NCI-H1048 (cell line): ENCODE measurements around the gene PPT2.

Experiments used
- DNase-seq: peaks from one replicate; lab custom pipeline; 2025; lab: John Stamatoyannopoulos, UW

Gene PPT2

DNA sequence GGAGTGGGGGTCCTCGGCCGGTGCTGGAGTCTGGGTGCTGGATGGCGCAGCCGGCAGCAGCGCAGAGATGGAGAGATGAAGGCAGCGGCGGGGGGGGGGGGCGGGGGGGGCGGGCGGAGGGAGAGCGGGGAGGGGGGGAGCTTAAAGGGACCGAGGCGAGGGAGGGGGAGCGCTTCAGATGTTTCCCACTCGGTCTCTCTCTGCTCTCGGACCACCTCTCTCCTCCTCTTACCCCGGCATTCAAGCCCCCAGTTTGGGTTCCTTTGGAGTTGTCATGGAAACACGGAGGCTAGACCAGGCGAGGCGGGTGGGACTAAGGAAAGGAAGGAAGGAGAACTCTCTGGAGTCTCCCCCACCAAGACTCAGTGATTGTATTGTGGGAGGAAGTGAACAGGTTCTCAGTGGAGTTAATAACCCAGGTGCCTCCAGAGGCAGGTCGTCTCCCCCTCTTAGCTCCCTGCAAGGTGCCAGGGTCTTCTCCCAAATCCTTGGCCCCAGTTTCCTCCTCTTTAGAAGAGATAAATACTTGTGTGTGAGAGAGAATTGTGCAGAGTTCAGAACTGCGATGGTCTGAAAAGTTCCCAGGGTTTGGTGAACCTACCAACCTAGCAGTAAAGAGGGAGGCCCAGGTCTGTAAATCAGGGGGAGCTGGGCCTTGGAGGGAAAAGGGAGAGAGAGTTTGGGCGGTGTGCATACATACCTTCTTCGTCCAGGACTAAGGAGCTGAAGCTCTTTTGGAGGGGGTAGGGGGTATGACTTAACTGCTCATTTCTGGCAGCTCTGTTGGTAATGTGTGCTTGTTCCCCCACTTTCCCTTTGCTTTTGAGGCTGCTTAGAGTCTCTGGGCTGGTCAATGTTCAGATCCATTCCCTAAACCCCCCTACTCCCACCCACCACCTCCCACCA, 1.8 kb upstream of the PPT2 start, which contains the start of gene PRRT1:
TSS of gene PRRT1 (minus strand) at position 77 of the 906 bp plus-strand sequence. CDS start 112 bp downstream, outside the sequence.
- no peak for DNase-seq

DNA sequence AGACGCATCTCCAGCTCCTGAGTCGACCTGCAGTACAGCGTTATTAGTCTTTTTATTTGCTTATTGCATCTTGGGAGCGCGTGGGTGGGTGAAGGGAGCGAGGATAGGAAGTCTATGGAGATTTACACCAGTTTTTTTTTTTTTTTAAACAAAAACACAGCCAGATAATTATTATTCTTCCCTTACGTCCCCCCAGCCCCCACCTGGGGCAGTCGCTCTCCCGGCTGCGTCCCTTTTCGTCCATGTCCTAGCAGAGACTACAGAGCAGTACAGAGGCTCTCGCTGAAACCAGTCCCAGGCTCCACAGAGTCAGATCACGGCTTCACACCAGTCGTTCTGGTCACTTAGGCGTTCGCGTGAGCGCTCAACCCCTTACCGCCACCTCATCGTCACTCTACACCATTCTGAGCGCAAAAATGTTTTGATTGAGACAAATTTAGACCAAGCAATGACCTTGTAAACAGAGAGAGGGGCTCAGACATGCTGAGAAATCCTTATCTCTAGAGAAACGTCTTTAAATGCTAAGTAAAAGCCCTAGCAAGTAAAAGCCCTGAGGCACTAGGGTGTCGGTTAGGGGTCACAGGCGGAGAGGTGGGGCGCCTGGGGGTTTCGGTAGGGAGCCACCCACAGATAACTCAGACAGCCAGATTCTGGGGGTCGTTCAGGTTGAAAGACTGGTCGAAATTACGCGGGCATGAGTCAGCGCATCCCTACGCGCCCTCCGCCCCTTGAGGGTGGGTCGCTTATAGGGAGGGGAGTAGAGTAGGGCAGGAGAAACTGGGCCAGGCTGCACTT, 975 bp upstream of the PPT2 start:
- DNase-seq = no peak

DNA sequence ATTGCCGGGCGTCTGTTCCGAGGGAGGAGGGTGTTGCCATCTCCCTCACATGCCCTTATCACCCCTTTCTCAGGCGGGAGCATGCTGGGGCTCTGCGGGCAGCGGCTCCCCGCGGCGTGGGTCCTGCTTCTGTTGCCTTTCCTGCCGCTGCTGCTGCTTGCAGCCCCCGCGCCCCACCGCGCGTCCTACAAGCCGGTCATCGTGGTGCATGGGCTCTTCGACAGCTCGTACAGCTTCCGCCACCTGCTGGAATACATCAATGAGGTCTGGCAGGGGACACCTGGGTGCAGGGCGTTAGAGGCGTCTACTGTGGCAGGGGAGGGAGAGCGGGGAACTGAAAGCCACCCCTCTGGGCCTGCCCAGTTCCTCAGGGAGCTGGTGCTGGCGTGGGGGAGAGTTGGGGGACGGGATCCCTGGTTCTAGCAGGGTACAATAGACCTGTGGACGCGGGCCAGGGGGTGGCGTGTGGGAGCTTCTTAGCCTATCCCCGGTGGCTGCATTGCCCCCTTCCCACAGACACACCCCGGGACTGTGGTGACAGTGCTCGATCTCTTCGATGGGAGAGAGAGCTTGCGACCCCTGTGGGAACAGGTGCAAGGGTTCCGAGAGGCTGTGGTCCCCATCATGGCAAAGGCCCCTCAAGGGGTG, 697 bp downstream of the PPT2 start:
- DNase-seq = peak; percentile 15

DNA sequence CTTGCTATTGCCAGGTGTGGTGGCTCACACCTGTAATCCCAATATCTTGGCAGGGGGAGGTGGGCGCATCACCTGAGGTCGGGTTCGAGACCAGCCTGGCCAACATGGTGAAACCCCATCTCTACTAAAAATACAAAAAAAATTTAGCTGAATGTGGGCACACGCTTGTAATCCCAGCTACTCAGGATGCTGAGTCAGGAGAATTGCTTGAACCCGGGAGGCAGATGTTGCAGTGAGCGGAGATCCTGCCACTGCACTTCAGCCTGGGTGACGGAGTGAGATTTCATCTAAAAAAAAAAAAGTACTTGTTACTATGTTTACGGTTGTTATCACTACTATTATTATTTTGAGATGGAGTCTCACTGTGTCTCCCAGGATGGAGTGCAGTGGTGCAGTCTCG, 3.0 kb downstream of the PPT2 start:
- DNase-seq = no peak

DNA sequence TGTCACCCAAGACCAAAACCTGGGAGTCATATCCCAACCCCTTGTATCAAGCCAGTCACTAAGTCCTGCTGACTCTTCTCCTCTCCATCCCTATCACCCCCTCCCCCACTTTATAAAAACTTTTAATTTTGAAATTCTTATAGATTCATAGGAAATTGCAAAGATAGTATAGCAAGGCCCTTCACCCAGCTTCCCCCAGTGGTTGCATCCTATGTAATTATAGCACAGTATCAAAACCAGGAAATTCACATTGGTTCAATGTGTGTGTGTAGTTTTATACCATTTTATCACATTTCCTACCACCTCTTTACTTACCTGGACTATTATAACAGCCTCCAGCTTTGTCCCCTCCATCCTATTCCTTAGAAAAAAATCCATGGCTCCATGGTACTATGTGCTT, 4.1 kb downstream of the PPT2 start:
- DNase-seq = no peak

DNA sequence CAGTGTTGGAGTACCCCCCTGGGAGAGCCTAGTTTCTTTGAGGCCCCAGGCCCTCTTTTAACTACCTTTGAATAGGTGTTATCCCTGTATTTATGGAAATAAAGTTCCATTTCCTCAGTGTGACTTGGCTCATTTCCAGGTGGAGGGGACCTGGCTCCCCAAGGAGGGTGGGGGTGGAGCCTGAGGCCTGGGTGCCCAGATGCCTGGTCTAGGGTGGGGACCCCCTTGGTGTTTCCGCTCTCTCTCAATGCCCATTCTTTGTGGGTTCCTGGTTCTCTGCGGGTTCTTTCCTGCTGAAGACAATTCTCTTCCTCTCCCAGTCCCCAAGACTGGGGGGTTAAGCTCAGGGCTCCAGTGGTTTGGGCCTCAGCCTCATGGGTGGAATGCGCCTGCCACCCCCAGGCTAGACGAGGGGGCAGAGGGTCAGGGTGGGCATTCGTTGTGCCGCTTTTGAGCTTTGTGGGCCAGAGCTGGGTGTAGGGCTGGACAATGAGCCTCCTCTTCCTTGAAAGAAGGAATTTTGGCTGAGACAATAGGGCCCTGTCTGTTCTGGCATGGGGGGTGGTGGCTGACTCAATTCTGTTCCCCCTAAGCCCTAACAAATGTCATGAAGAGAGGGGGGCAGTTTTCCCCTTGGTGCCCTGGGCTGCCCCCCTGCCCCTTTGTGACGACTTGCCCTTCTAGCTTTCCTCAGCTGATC, 9.8 kb downstream of the PPT2 start:
- DNase-seq = no peak

DNA sequence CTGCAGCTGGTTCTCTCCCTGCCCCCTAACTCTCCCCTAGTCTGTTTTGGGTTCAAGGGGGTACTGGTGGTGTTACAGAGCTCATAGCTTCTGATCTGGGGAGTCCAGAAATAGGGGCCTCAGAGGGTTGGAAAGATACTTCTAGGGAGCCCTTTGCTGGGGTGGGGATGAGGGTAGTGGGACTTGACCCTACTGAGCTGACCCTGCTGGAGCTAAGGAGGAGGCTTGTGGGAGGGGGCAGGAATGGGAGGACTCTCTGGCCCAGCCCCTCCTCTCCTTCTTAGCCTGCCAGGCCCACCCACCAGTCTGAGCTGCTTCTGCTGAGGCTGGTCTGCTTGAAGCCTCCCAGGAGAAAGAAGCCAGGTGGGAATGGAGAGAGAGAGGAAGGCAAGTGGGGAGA, 10.4 kb downstream of the PPT2 start, which contains the start of gene EGFL8:
TSS of gene EGFL8 (plus strand) at position 301 of the 400 bp plus-strand sequence. CDS start 1,571 bp downstream, outside the sequence.
- DNase-seq = no peak

DNA sequence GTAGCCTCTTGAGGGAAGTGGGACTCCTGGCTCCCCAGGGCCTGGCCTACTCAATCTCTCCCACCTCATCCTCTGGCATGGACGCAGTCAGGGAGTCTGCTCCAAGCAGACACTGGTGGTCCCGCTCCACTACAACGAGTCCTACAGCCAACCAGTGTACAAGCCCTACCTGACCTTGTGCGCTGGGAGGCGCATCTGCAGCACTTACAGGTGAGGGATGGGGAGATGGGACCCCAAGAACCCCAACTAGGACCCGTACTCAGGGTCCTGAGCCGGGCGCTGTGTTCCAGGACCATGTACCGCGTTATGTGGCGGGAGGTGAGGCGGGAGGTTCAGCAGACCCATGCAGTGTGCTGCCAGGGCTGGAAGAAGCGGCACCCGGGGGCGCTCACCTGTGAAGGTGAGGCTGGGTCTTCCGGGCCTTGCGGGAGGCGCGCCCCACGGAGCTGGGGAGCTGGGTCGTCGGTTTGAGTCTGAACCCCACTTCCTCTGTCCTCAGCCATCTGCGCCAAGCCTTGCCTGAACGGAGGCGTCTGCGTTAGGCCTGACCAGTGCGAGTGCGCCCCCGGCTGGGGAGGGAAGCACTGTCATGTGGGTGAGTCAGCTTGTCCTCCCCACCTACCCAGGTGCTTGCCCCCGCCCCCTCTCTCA, 12.6 kb downstream of the PPT2 start:
- DNase-seq = no peak

DNA sequence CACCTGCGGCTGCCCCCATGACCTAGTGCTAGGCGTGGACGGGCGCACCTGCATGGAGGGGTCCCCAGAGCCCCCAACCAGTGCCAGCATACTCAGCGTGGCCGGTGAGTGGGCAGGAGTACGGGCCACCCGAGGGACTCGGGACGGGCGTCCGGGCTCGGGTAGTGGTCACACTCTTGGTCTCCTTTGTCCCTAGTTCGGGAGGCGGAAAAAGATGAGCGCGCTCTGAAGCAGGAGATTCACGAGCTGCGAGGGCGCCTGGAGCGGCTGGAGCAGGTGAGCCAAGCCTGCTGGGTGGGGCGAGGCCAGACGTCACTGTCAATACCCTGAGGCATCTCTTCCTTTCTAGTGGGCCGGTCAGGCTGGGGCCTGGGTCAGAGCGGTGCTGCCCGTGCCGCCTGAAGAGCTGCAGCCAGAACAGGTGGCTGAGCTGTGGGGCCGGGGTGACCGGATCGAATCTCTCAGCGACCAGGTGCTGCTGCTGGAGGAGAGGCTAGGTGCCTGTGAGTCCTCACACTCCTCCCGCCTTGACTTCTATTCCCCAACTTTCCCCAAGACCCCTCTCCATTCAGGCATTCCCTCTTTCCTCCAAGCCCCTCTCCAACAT, 13.3 kb downstream of the PPT2 start:
- no peak for DNase-seq

DNA sequence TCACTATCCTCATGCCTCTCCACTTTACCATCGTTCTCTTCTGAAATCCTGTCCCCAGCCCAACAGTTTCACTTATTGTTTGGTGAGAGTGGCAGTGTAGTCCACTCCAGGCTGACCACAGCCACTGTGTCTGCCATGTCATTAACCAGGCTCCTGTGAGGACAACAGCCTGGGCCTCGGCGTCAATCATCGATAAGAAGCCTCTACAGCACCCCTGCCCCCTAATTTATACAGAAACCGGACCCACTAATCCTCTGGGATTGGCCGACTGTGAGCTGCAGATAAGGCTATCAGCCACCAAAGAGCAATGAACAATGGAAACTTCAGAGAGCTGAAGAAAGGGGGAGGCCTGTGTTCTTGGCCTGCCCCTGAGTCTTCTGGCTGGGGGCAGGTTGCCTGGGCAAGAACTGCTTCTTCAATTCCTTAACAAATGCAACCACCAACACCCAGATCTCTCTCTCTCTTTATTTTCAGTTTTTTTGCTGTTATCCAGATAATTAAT, 13.9 kb downstream of the PPT2 start:
- no peak for DNase-seq

DNA sequence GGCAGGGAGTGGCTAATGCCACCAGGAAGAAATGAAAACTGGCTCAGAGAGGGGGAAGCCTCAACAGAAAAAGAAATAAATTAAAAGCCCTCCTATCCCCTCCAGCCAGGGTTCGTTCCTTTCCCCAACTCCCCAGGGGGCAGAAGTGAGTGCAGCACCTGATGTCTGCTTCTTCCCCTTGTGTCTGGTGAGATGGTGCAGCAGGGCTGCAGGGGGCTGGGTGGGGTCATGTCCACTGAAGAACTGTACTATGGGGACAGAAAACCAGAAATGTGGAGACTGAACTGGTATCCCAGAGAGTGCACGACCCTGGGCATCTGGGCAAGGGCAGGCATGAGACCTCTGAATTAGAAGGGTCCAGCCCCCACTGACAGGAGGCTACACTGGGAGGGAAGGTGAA, 14.4 kb downstream of the PPT2 start:
- no peak for DNase-seq

DNA sequence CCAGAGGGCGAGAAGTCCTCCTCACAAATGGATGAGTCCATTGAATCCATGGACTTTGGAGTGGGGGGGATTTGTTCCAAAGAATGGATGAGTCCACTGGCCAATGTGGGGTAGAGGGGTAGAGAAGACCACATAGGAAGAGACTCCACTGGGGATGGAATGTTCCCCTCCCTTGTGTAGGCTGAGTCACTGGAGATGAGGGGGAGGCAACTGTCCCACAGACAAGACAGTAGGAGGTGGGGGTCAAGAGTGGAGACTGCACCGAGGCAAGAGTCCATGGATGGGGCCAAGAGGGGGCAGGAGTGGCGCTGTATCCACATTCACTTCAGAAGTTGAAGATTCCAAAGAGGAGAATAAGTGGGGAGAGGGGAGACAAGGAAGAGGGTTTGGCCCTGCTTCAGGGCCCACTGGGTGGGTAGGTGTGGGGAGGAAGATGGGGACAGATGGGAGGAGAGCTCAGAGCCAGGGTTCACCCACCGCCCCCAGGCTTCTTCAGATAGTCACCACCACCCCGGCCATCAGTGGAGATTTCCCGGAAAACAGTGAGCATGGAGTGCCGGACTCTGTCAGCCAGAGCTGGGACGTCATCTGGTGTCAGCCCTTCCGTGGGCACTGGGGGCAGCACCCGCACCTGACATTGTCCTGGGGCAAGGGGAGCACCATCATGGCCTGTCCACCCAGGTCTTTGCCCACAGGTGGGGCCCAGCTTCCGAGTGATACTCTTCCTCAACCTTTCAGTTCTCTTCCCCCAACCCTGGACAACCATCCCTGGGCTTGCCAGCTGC, 15.1 kb downstream of the PPT2 start:
- DNase-seq = no peak

DNA sequence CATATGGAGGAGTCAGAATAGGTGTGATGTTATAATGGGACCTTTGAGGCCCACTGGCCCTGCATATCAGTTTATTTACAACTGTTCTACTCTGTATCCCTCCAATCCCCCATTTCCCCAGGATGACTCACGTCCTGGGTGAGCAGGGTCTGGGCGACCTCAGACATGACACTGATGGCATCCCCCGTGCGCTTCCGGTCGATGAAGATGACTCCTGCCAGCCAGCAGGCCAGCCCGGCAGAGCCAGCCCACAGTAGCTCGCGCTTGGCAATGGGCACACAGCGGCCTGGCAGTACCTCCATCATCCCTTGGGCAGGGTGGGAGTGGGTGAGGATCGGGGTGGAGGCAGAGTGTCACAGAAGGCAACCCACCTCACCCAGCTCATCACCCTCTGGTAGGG, 16.4 kb downstream of the PPT2 start:
- DNase-seq = no peak

DNA sequence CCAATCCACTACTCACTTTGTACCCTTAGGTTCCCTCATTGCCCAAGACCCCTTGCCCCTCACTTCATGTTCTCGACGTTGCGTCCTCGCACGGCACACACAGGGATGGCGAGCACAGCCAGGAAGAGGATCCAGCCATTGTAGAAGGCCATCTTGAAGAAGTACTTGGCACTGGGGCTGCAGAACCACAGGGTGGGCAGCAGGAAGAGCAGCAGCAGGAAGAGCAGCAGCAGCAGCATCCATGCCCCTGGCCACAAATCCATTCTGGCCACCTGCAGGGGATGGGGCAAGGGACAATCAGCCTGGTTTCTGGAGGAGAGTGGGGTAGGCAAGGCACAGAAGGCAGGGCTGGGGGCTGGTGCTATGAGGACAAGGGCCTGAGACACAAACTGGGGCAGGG, 17.3 kb downstream of the PPT2 start:
- no peak for DNase-seq

DNA sequence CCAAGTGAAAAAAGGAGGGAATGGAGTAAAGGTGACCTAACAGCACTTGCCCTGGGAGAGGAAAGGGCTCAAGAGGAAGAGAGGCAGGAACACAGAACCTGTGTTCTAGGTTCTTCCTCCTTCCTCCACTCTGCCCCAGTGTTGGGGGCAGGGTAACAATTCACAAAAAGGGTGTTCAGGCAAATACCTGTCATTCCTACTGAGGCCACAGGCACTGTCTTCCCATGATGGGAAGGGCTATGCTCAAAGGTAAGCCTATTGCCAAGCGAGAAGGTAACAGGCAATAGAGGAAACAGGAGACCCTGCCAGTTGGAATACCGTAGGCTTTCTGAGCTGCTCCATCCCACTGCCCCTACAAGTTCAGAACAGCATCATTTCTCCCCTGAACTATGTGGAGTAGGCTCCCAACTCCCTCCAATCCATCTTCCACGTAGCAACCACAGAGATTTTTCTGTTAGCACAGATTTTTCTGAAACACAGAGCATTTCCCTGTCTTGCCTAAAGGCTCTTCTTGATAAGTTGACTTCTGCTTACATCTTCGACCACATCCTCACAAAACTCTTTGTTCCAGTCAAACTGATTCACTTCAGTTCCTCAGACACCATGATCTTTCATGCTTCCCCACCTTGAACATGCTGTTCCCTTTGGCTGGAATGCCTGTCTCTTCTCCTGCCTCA, 19.2 kb downstream of the PPT2 start:
- no peak for DNase-seq

DNA sequence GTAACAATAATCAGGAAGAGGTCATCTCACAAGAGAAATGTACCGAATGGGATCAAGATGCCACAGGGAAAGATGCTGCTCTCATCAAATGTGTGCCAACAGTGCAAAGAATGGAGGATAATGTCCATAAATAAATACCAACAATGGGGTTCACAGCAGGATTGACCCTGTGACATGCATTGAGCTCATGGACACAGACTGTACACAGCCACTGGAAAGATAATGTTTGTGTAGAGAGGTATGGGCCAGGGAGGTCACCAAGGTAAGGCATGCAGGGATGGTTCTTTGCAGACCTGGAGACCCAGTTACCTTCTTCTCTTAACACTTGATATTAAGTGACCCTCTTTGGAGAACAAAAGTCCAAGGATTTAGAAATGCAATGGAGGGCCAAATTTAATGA, 20.5 kb downstream of the PPT2 start:
- no peak for DNase-seq

DNA sequence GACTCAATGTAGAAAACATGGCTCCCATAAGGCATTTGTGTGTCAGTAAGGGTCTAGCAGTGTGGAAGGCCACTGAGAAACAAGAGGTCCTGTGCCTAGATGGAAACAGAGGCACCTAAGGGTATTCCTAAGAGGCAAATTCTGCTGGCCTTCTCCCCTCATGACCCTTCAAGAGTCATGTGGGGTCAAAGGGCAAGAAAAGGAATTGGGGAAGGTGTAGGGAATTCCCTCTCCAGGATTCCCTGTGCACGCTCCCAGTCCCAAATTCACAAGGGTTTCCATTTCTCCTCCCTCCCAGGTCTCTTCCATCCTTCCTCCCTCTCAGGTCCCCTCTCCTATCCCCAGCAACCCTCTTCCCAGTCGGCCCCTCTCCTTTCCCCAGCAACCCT, 21.4 kb downstream of the PPT2 start:
- no peak for DNase-seq

DNA sequence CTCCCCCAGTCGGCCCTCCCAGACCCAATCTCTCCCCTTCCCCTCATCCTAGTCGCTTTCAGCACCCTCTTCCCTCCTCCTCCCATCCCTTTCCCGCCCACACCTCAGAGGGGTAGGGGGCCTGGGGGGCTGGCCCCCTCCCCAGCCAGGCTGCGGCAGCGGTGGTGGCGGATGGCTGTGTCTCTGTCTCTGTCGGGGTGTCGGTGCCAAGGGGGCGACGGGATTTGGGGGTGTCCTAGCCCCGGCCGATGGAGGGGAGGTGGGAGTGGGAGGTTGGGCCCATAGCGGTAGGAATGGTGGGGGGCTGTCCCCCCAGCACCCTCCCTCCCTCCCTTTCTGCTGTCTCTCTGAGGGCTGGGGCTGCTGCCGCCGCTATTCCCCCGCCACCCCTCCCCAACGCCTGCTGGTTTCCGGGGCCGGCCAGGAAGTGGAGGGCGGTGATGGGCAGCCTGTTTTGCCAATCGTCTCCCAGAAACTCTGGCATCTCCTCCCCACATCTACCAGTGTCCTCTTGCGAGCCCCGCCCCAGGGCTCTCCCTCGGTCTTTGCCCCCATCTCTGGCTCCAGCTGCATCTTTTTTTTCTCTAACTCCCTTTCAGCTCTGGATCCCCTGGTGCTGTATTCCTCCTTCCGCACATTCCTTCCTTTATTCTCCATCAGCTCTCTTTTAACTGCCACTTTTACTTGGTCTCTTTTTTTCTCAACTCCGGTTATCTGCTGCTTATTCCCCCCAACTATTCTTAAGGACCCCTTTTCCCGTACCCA, 22.0 kb downstream of the PPT2 start, which contains the start of gene AGPAT1:
TSS of gene AGPAT1 (minus strand) at position 374 of the 765 bp plus-strand sequence. CDS start 4,588 bp downstream, outside the sequence.
- DNase-seq = peak; percentile 84
